HL-60 (cell line): ENCODE measurements around the gene CITED1.

ENCODE experiments used
- DNase-seq, 2 experiments: peaks; one replicate each; pipeline ENCODE4 v3.0.0-alpha.2; 2010 to 2020; ENCODE audit warnings: low read depth in 1 of 2, low spot score in 1 of 2
- H3K27ac ChIP-seq: fragments of 250-450 bp; sonication (Bioruptor Pico); replicated peaks from 2 replicates; pipeline ENCODE4 v1.5.1; 2020; ENCODE audit warnings: mild to moderate bottlenecking, moderate library complexity
- H3K27me3 ChIP-seq: fragments of 250-450 bp; sonication (Bioruptor Pico); 2 replicates; pipeline ENCODE4 v1.5.1; 2021; ENCODE audit warnings: mild to moderate bottlenecking, moderate library complexity; ENCODE audit not compliant: insufficient read depth, poor library complexity, severe bottlenecking
- H3K4me3 ChIP-seq: replicated peaks from 2 replicates; pipeline ENCODE4 v1.5.1; 2011; ENCODE audit warnings: mild to moderate bottlenecking, control low read depth, low read length; ENCODE audit not compliant: insufficient read depth
- CTCF ChIP-seq: IDR thresholded peaks from one replicate; pipeline ENCODE4 v1.5.1; 2011; ENCODE audit warnings: low read length, control low read depth, inconsistent platforms; ENCODE audit not compliant: insufficient read depth
- POLR2AphosphoS5 ChIP-seq: IDR thresholded peaks from 2 replicates; pipeline ENCODE4 v1.6.1; 2012; ENCODE audit warnings: low read depth
- SPI1 ChIP-seq: IDR thresholded peaks from 2 replicates; pipeline ENCODE4 v1.6.1; 2012; ENCODE audit warnings: low read depth, mild to moderate bottlenecking, borderline replicate concordance
- TF ChIP-seq, protein P1 (sequence below): IDR thresholded peaks from 2 replicates; pipeline ENCODE4 v1.6.1; 2012; ENCODE audit warnings: low read depth; ENCODE audit not compliant: insufficient replicate concordance

Gene CITED1

GRCh38 chrX:72253686-72254085 is 52.0 kb downstream of the CITED1 start:
- Histone ChIP-seq H3K27ac (no peak overlapping the region), H3K27me3 (peaks cover 17% of the 10 kb centered on the region), H3K4me3 (no peak overlapping the region)
- TF ChIP-seq, protein P1, sequence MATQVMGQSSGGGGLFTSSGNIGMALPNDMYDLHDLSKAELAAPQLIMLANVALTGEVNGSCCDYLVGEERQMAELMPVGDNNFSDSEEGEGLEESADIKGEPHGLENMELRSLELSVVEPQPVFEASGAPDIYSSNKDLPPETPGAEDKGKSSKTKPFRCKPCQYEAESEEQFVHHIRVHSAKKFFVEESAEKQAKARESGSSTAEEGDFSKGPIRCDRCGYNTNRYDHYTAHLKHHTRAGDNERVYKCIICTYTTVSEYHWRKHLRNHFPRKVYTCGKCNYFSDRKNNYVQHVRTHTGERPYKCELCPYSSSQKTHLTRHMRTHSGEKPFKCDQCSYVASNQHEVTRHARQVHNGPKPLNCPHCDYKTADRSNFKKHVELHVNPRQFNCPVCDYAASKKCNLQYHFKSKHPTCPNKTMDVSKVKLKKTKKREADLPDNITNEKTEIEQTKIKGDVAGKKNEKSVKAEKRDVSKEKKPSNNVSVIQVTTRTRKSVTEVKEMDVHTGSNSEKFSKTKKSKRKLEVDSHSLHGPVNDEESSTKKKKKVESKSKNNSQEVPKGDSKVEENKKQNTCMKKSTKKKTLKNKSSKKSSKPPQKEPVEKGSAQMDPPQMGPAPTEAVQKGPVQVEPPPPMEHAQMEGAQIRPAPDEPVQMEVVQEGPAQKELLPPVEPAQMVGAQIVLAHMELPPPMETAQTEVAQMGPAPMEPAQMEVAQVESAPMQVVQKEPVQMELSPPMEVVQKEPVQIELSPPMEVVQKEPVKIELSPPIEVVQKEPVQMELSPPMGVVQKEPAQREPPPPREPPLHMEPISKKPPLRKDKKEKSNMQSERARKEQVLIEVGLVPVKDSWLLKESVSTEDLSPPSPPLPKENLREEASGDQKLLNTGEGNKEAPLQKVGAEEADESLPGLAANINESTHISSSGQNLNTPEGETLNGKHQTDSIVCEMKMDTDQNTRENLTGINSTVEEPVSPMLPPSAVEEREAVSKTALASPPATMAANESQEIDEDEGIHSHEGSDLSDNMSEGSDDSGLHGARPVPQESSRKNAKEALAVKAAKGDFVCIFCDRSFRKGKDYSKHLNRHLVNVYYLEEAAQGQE = no peak
- TF ChIP-seq CTCF = no peak
- TF ChIP-seq POLR2AphosphoS5 = no peak
- no peak for TF ChIP-seq SPI1
- DNase-seq = no peak
